Measurements from ENCODE around the gene HHLA2. TPM values are rescaled to one million over a fixed set of nuclear protein-coding genes. Genes with fewer than 3 reads are reported as not detected.

The HHLA2 gene
- total RNA-seq, 2 donors from 2014 or later = 0.82 to 2.6 TPM

- no peaks in the 10 kb centered on the region for H3K27me3 ChIP-seq (replicated peaks; ENCODE audit: insufficient read depth)
- TF ChIP-seq, protein P1, sequence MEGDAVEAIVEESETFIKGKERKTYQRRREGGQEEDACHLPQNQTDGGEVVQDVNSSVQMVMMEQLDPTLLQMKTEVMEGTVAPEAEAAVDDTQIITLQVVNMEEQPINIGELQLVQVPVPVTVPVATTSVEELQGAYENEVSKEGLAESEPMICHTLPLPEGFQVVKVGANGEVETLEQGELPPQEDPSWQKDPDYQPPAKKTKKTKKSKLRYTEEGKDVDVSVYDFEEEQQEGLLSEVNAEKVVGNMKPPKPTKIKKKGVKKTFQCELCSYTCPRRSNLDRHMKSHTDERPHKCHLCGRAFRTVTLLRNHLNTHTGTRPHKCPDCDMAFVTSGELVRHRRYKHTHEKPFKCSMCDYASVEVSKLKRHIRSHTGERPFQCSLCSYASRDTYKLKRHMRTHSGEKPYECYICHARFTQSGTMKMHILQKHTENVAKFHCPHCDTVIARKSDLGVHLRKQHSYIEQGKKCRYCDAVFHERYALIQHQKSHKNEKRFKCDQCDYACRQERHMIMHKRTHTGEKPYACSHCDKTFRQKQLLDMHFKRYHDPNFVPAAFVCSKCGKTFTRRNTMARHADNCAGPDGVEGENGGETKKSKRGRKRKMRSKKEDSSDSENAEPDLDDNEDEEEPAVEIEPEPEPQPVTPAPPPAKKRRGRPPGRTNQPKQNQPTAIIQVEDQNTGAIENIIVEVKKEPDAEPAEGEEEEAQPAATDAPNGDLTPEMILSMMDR (IDR thresholded peaks at IDR 0.05) = no peak
- TF ChIP-seq POLR2AphosphoS5 (IDR thresholded peaks at IDR 0.05) = no peak
- TF ChIP-seq POLR2A (IDR thresholded peaks at IDR 0.05) = no peak
- H3K4me1 ChIP-seq (replicated peaks) = no peaks in the 10 kb centered on the region
- H3K4me3 ChIP-seq = no peak overlapping the region
- no peak for DNase-seq (ENCODE audit: low spot score)
- no peaks in the 10 kb centered on the region for H3K36me3 ChIP-seq
- no peaks in the 10 kb centered on the region for H3K9me3 ChIP-seq
- intact Hi-C loops (cut with DNase I) = no loop called here
- WGBS = 69% methylated on average over 1 of the region's 1 CpG
- no peak overlapping the region for H3K27ac ChIP-seq
Measured at GRCh38 chr3:108312656-108313055, 16.3 kb downstream of the HHLA2 start.

GRCh38 chr3:108315767-108316301, 19.5 kb downstream of the HHLA2 start:
- H3K36me3 ChIP-seq = no peaks in the 10 kb centered on the region
- 46% methylated on average over 2 of the region's 2 CpGs for WGBS
- H3K27ac ChIP-seq = no peak overlapping the region
- H3K27me3 ChIP-seq (replicated peaks; ENCODE audit: insufficient read depth) = no peaks in the 10 kb centered on the region
- H3K4me1 ChIP-seq (replicated peaks) = peaks cover 7% of the 10 kb centered on the region
- no peaks in the 10 kb centered on the region for H3K9me3 ChIP-seq
- intact Hi-C loops (cut with DNase I) = no loop called here
- no peak overlapping the region for H3K4me3 ChIP-seq
- DNase-seq (ENCODE audit: low spot score) = no peak
- TF ChIP-seq POLR2A (IDR thresholded peaks at IDR 0.05) = no peak
- TF ChIP-seq, protein P1 (IDR thresholded peaks at IDR 0.05) = no peak
- TF ChIP-seq POLR2AphosphoS5 (IDR thresholded peaks at IDR 0.05) = no peak

DNA sequence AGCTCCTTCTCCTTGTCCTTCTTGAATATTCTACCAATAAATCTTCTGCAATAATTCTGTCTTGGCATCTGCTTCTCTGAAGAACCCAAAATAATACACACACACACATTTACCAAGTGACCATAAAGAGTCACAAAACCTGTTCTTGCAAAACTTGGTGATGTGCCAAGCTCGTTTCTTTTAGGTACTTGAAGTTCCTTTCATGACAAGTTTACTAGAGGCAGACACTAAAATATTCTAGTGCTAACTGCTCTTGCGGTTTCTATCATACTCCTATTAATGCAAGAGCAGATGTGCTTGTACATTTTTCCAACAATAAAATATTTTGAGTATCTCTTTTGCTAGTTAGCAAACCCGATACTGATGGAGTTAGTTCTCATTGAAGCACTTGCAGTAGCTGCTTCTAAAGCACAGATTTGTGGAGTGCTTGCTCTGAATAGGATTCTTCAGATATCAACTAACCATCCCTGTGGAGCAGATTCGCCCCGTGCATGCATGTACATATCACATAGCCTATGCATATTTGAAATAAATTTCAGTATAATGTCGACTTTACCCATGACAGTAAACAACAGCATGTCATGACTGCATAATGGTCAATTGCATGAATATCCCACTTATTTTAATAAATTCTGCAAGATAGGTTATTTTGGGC, 23.2 kb downstream of the HHLA2 start:
- Histone ChIP-seq H3K9me3 (no peaks in the 10 kb centered on the region), H3K4me3 (no peak overlapping the region), H3K27ac (peak overlapping the region; percentile 63 to 74), H3K27me3 (replicated peaks; ENCODE audit: insufficient read depth) (no peaks in the 10 kb centered on the region), H3K4me1 (replicated peaks) (peaks cover 7% of the 10 kb centered on the region), H3K36me3 (no peaks in the 10 kb centered on the region)
- TF ChIP-seq, protein P1 (IDR thresholded peaks at IDR 0.05) = no peak
- peak; percentile 96 for TF ChIP-seq POLR2AphosphoS5 (IDR thresholded peaks at IDR 0.05)
- peak; percentile 95 for DNase-seq (ENCODE audit: low spot score)
- 24% methylated on average over 6 of the region's 6 CpGs for WGBS
- intact Hi-C loops (cut with DNase I) = no loop called here

- Histone ChIP-seq H3K4me1 (replicated peaks) (peaks cover 7% of the 10 kb centered on the region), H3K27me3 (replicated peaks; ENCODE audit: insufficient read depth) (no peaks in the 10 kb centered on the region), H3K9me3 (no peaks in the 10 kb centered on the region), H3K27ac (no peak overlapping the region), H3K4me3 (no peak overlapping the region), H3K36me3 (no peaks in the 10 kb centered on the region)
- TF ChIP-seq POLR2A (IDR thresholded peaks at IDR 0.05) (no peak), POLR2AphosphoS5 (IDR thresholded peaks at IDR 0.05) (peak; percentile 54)
- WGBS = 40% methylated on average over 6 of the region's 6 CpGs
- DNase-seq (ENCODE audit: low spot score) = peak; percentile 54
- intact Hi-C loops (cut with DNase I) = no loop called here
Measured at GRCh38 chr3:108320746-108321350, 24.5 kb downstream of the HHLA2 start.

- no peak overlapping the region for H3K27ac ChIP-seq
- no peak for DNase-seq (ENCODE audit: low spot score)
- H3K27me3 ChIP-seq (replicated peaks; ENCODE audit: insufficient read depth) = no peaks in the 10 kb centered on the region
- H3K9me3 ChIP-seq = no peaks in the 10 kb centered on the region
- H3K4me3 ChIP-seq = no peak overlapping the region
- intact Hi-C loops (cut with DNase I) = no loop called here
- peaks cover 7% of the 10 kb centered on the region for H3K4me1 ChIP-seq (replicated peaks)
- TF ChIP-seq, protein P1 (IDR thresholded peaks at IDR 0.05) = no peak
- TF ChIP-seq POLR2AphosphoS5 (IDR thresholded peaks at IDR 0.05) = no peak
- TF ChIP-seq POLR2A (IDR thresholded peaks at IDR 0.05) = no peak
- no peaks in the 10 kb centered on the region for H3K36me3 ChIP-seq
- 84% methylated on average over 4 of the region's 4 CpGs for WGBS
Measured at GRCh38 chr3:108322352-108322751, 26.0 kb downstream of the HHLA2 start.

Measured in prostate gland (tissue), 2 donors.